ENCODE results near the gene DOCK2. TPM values are rescaled to one million over a fixed set of nuclear protein-coding genes. Genes with fewer than 3 reads are reported as not detected.

The DOCK2 gene
- total and polyA plus RNA-seq, 9 of the 15 experiments (the other 6 are each of a cell fraction or from before 2014, with no cell fraction given): 4.5 to 42.6 (median 20.5) TPM

GRCh38 chr5:170104299-170104698, 467.2 kb downstream of the DOCK2 start (continued):
- TF ChIP-seq CREB3 (tag; conservative IDR thresholded peaks at IDR 0.05; ENCODE audit: low read depth) (no peak), TAF1 (IDR thresholded peaks at IDR 0.05; ENCODE audit: control insufficient read depth, extremely low read depth, insufficient read depth, low read length, severe bottlenecking) (no peak), MAZ (CRISPR knock-in tag; conservative IDR thresholded peaks at IDR 0.05 in 1 of 2, IDR thresholded peaks at IDR 0.05 in 1 of 2) (no peak), ARID2 (IDR thresholded peaks at IDR 0.05) (no peak), CUX1 (CRISPR knock-in tag; IDR thresholded peaks at IDR 0.05) (no peak)

Measured in K562 (cell line).